GM15510 (cell line): Measurements from ENCODE around the gene UGT1A10.

Experiments
- POLR2A ChIP-seq: IDR thresholded peaks from 3 replicates; pipeline ENCODE4 v1.6.1; 2011; ENCODE audit warnings: borderline replicate concordance; ENCODE audit not compliant: insufficient read length; ENCODE audit errors: extremely low read depth

Gene UGT1A10

GRCh38 chr2:233747283-233747544 is 111.0 kb downstream of the UGT1A10 start:
- no peak for TF ChIP-seq POLR2A

GRCh38 chr2:233754872-233755611 is 118.8 kb downstream of the UGT1A10 start:
- TF ChIP-seq POLR2A, result no peak

- no peak for TF ChIP-seq POLR2A
Measured at GRCh38 chr2:233756429-233757081, 120.3 kb downstream of the UGT1A10 start.

- TF ChIP-seq POLR2A, result no peak
Measured at GRCh38 chr2:233758141-233758540, 121.9 kb downstream of the UGT1A10 start.

- TF ChIP-seq POLR2A, result no peak
Measured at GRCh38 chr2:233758849-233759248, 122.6 kb downstream of the UGT1A10 start.

- TF ChIP-seq POLR2A, result no peak
Measured at GRCh38 chr2:233760043-233760442, 123.8 kb downstream of the UGT1A10 start, which contains the start of gene UGT1A1. TSS of gene UGT1A1 (plus strand) at chr2:233760270. CDS start at chr2:233760288, 18 bp downstream.

- TF ChIP-seq POLR2A, result no peak
Measured at GRCh38 chr2:233761040-233761769, 125.0 kb downstream of the UGT1A10 start.

- no peak for TF ChIP-seq POLR2A
Measured at GRCh38 chr2:233764264-233764663, 128.0 kb downstream of the UGT1A10 start.

- no peak for TF ChIP-seq POLR2A
Measured at GRCh38 chr2:233764761-233765160, 128.5 kb downstream of the UGT1A10 start.

- no peak for TF ChIP-seq POLR2A
Measured at GRCh38 chr2:233766416-233766815, 130.2 kb downstream of the UGT1A10 start.

GRCh38 chr2:233768076-233768475 is 131.8 kb downstream of the UGT1A10 start:
- TF ChIP-seq POLR2A, result no peak

- TF ChIP-seq POLR2A, result no peak
Measured at GRCh38 chr2:233769260-233769659, 133.0 kb downstream of the UGT1A10 start.

- TF ChIP-seq POLR2A, result no peak
Measured at GRCh38 chr2:233772153-233772552, 135.9 kb downstream of the UGT1A10 start.

- no peak for TF ChIP-seq POLR2A
Measured at GRCh38 chr2:233772583-233772982, 136.3 kb downstream of the UGT1A10 start.

GRCh38 chr2:233773854-233774253 is 137.6 kb downstream of the UGT1A10 start:
- no peak for TF ChIP-seq POLR2A
